Ovary (tissue), 3 donors: Measurements from ENCODE around the gene CASD1.

Source experiments
- EP300 ChIP-seq: sonication (generic); formaldehyde crosslinking; IDR thresholded peaks from one replicate; pipeline ENCODE4 v1.6.1; 2017; ENCODE audit warnings: antibody characterized with exemption
- POLR2A ChIP-seq: fragments of 450-650 bp; IDR thresholded peaks from one replicate; pipeline ENCODE4 v1.6.1; 2017; ENCODE audit warnings: antibody characterized with exemption, mild to moderate bottlenecking, moderate library complexity
- TF ChIP-seq, protein P1 (sequence below), 3 donors: fragments of 450-650 bp in 2 of 3; fragments of 200-600 bp in 1 of 3; IDR thresholded peaks; one replicate each; pipeline versions ENCODE4 v1.5.1 to v1.8.0; 2016 to 2022; ENCODE audit warnings: antibody characterized with exemption in 3 of 3, mild to moderate bottlenecking in 1 of 3
- donor health status: DM: no; HTN: no; CAD: no.

DNA sequence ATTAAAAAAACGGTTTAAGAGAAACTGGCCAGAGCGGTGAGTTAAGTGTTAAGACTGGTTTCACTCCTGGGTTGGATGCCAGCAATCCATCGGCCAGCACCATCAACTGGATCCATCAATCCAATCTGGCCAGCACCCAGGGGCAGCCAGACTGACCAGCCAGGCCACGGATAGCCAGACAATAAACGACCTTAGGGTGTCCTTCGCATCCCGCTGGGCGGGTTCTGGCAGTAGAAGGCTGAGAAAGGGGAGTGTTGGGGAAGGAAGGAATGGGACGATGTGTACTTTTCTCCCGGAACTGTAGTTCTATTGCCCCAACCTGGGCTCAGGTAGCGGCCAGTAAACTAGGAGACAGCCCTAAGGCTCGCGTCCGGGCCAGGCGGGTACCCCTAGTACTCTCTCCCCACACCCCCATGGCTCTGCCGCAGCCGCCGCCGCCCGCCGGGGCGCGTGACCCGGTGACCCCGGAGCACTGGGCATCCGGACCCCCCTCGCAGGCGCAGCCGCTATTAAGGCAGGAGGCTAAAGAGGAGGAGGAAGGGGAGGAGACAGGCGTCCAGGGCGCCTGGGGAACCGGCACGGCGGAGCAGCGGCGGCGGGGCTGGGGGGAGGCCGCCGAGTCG, at the start of gene CASD1:
- TF ChIP-seq, protein P1, sequence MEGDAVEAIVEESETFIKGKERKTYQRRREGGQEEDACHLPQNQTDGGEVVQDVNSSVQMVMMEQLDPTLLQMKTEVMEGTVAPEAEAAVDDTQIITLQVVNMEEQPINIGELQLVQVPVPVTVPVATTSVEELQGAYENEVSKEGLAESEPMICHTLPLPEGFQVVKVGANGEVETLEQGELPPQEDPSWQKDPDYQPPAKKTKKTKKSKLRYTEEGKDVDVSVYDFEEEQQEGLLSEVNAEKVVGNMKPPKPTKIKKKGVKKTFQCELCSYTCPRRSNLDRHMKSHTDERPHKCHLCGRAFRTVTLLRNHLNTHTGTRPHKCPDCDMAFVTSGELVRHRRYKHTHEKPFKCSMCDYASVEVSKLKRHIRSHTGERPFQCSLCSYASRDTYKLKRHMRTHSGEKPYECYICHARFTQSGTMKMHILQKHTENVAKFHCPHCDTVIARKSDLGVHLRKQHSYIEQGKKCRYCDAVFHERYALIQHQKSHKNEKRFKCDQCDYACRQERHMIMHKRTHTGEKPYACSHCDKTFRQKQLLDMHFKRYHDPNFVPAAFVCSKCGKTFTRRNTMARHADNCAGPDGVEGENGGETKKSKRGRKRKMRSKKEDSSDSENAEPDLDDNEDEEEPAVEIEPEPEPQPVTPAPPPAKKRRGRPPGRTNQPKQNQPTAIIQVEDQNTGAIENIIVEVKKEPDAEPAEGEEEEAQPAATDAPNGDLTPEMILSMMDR (IDR thresholded peaks at IDR 0.05) = no peak
- TF ChIP-seq EP300 = no peak
- TF ChIP-seq POLR2A = peak; percentile 13
